Measurements from ENCODE around the gene MBD5. TPM values are rescaled to one million over a fixed set of nuclear protein-coding genes. Genes with fewer than 3 reads are reported as not detected.
A peak's percentile ranks its signal among the peaks of the same experiment; 100 is the strongest.
"Not testable (repeated sequence)": the region's sequence is repeated elsewhere in the genome, so short reads cannot be mapped to it uniquely, and the experiment has no call there.

The MBD5 gene
- total RNA-seq, 6 experiments from 2014 or later: 7.9 to 15.6 (median 11.9) TPM

DNA sequence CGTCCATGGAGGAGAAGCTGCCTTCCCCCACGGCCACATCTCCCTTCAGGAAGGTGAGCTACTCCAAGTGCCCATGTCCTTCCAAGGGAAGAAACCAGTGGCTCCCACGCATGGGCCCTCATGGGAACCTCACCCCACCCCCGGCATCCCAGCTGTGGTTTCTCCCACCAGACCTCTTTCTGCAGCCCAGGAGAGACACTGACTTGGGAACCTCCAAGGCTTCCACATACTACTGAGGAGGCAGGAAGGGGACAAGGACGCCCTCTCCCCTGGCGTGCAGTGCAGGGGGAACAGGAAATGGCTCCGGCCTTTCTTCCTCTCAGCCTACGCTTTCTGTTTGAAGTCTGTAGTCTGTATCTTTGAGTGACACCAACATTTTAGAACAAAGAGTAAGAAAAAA lies 519.1 kb downstream of the MBD5 start:
- no peaks in the 10 kb centered on the region for H3K4me1 ChIP-seq
- H3K27me3 ChIP-seq: no peaks in the 10 kb centered on the region
- intact Hi-C loops (cut with DNase I): no loop called here
- DNase-seq: peak in 1 of 3 donors; percentile 35
- 69% methylated on average over 6 of the region's 8 CpGs for WGBS (ENCODE audit: insufficient coverage, low coverage, low lambda C conversion rate, missing lambda C conversion rate)
- no peaks in the 10 kb centered on the region for H3K36me3 ChIP-seq
- peak in 1 of 4 donors; percentile 29 for ATAC-seq
- no peaks in the 10 kb centered on the region for H3K9me3 ChIP-seq
- no peak overlapping the region for H3K4me3 ChIP-seq
- no peak overlapping the region for H3K27ac ChIP-seq
- no peak for TF ChIP-seq POLR2A (IDR thresholded peaks at IDR 0.05)
- TF ChIP-seq, protein P1, sequence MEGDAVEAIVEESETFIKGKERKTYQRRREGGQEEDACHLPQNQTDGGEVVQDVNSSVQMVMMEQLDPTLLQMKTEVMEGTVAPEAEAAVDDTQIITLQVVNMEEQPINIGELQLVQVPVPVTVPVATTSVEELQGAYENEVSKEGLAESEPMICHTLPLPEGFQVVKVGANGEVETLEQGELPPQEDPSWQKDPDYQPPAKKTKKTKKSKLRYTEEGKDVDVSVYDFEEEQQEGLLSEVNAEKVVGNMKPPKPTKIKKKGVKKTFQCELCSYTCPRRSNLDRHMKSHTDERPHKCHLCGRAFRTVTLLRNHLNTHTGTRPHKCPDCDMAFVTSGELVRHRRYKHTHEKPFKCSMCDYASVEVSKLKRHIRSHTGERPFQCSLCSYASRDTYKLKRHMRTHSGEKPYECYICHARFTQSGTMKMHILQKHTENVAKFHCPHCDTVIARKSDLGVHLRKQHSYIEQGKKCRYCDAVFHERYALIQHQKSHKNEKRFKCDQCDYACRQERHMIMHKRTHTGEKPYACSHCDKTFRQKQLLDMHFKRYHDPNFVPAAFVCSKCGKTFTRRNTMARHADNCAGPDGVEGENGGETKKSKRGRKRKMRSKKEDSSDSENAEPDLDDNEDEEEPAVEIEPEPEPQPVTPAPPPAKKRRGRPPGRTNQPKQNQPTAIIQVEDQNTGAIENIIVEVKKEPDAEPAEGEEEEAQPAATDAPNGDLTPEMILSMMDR (IDR thresholded peaks at IDR 0.05): no peak

DNA sequence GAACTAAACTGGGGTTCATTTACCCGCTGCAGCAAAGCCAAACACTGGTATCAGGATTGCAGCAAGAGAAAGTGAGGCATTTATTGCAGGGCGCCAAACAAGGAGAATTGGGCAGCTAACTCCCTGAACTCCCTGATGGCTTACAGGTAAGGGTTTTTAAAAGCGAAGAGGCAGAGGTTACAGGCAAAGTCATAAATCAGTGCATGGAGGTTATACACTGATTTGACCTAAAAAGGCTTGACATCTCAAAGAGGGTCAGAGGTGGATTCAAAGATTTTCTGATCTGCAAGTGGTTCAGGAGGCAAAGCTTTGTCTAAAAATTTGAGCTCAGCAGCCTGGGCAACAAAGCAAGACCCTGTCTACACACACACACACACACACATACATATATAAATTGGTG lies 520.9 kb downstream of the MBD5 start:
- Histone ChIP-seq H3K4me1 (no peaks in the 10 kb centered on the region), H3K27me3 (no peaks in the 10 kb centered on the region), H3K9me3 (no peaks in the 10 kb centered on the region), H3K4me3 (no peak overlapping the region), H3K27ac (no peak overlapping the region), H3K36me3 (no peaks in the 10 kb centered on the region)
- WGBS (ENCODE audit: insufficient coverage, low coverage, low lambda C conversion rate, missing lambda C conversion rate): 90% methylated on average over 3 of the region's 3 CpGs
- no peak for DNase-seq
- ATAC-seq: no peak
- intact Hi-C loops (cut with DNase I): no loop called here
- no peak for TF ChIP-seq POLR2A (IDR thresholded peaks at IDR 0.05)
- TF ChIP-seq, protein P1 (IDR thresholded peaks at IDR 0.05): no peak

DNA sequence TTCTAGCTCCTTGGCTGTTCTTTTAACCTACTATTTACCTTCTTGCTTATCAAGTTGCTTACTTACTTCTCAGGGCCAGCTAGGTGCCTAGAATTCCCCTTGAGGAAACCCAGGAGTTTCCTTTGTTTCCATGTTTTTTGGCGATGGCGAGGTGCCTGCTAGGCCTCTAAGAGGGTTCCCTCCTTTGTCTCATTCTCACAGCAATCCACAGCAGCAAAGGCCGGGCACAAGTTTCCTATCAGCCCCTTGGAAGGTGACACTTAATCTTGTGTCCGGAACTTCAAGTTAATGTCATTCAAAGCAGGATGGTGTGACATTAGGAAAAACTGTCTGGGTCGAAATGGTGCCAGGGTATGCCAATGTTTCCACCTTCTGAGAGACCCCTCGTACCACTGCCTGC lies 521.7 kb downstream of the MBD5 start:
- ATAC-seq: no peak
- Histone ChIP-seq H3K4me3 (no peak overlapping the region), H3K27me3 (no peaks in the 10 kb centered on the region), H3K36me3 (no peaks in the 10 kb centered on the region), H3K4me1 (no peaks in the 10 kb centered on the region), H3K27ac (no peak overlapping the region), H3K9me3 (no peaks in the 10 kb centered on the region)
- TF ChIP-seq, protein P1 (IDR thresholded peaks at IDR 0.05): no peak
- no peak for TF ChIP-seq POLR2A (IDR thresholded peaks at IDR 0.05)
- DNase-seq: peak in 1 of 3 donors; percentile 23
- 59% methylated on average over 6 of the region's 6 CpGs for WGBS (ENCODE audit: insufficient coverage, low coverage, low lambda C conversion rate, missing lambda C conversion rate)
- intact Hi-C loops (cut with DNase I): no loop called here

DNA sequence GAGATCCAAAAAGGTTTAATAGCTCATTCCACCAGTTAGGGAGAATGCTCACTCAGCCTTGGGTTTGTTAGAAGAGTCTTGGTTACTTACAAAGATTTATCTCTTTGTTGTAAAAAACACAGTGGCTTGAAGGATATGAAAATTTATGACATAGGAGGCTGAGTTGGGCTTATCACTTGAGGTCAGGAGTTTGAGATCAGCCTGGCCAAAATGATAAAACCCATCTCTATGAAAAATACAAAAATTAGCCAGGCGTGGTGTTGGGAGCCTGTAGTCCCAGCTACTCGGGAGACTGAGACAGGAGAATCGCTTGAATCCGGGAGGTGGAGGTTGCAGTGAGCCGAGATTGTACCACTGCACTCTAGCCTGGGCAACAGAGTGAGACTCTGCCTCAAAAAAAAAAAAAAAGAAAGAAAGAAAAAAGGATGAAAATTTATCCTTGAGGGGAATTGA lies 522.2 kb downstream of the MBD5 start:
- ATAC-seq: not testable (repeated sequence)

DNA sequence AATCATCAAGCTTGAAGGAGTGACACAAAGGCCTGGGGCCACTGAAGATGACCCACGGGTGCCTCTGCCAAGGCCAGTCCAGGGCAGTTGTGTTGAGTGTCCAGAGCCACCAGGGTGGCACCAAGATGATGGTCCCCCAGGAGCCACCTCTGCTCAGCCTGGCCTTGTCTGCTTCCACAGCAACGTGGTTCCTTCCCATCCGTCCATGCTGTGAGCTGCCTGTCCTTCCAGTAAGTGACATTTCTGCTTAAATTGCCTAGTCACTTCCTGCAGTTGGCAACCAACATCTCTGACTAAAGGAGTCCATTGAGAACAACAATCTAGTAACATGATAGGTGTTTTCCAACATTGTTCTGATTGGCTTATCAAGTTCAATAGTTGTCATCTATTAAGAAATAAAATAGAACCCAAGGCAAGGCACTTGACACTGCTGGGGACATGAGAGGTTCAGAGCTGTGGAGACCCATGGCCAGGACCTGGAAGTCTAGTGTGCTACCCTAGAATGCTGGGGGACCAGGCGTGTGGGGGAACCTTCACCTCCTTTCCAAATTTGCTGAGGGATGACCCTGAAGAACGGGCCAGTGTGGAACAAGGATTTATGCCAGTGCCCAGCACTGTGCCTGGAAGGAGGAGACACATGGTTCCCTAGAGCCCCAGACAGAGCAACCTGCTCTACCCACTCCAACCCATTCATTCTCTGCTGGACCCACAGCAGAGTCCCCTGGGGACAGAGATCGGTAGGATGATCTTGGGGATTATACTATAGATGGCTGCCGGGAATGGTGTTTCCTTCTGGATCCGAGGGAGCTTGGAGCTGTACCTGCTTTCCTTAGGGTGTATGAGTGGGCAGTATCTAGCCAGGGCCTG lies 524.7 kb downstream of the MBD5 start:
- WGBS (ENCODE audit: insufficient coverage, low coverage, low lambda C conversion rate, missing lambda C conversion rate): 34% methylated on average over 2 of the region's 8 CpGs
- TF ChIP-seq, protein P1 (IDR thresholded peaks at IDR 0.05): no peak
- no peak for TF ChIP-seq POLR2A (IDR thresholded peaks at IDR 0.05)
- H3K27ac ChIP-seq: no peak overlapping the region
- no peak for ATAC-seq
- no peak overlapping the region for H3K4me3 ChIP-seq
- peak in 1 of 3 donors; percentile 28 for DNase-seq
- H3K9me3 ChIP-seq: no peaks in the 10 kb centered on the region
- no peaks in the 10 kb centered on the region for H3K4me1 ChIP-seq
- H3K27me3 ChIP-seq: no peaks in the 10 kb centered on the region
- intact Hi-C loops (cut with DNase I): no loop called here
- no peaks in the 10 kb centered on the region for H3K36me3 ChIP-seq

More for the DNA sequence above, 522.2 kb downstream of the MBD5 start:
- H3K27me3 ChIP-seq; H3K27ac ChIP-seq; H3K9me3 ChIP-seq; H3K36me3 ChIP-seq; H3K4me1 ChIP-seq; H3K4me3 ChIP-seq; DNase-seq; intact Hi-C loops (cut with DNase I): not testable (repeated sequence)
- 98% methylated on average over 5 of the region's 5 CpGs for WGBS (ENCODE audit: insufficient coverage, low coverage, low lambda C conversion rate, missing lambda C conversion rate)
